Gastrocnemius medialis (tissue), 4 donors: ENCODE data around the gene ZDHHC14. TPM values are rescaled to one million over a fixed set of nuclear protein-coding genes. Genes with fewer than 3 reads are reported as not detected.

Source experiments
- ATAC-seq, 2 donors: fragments of 150-250 bp; one replicate each; pipeline ENCODE4 v1.9.1; 2016
- DNase-seq, 2 donors: peaks; one replicate each; pipeline ENCODE4 v3.0.0-alpha.2; 2019
- H3K27ac ChIP-seq, 4 donors: fragments of 200-600 bp; sonication (generic); 1 replicate in 1 of 4; 2 replicates in 3 of 4; pipeline ENCODE4 v1.5.1; 2016 to 2018; ENCODE audit warnings: mild to moderate bottlenecking in 2 of 4, moderate library complexity in 1 of 4
- H3K27me3 ChIP-seq, 3 donors: fragments of 200-600 bp; sonication (generic) in 2 of 3; 1 replicate in 1 of 3; 2 replicates in 2 of 3; pipeline versions ENCODE4 v1.5.1 to v1.6.0; 2016 to 2019; ENCODE audit warnings: mild to moderate bottlenecking in 1 of 3, moderate library complexity in 1 of 3
- H3K36me3 ChIP-seq, 2 donors: fragments of 200-600 bp; sonication (generic) in 1 of 2; one replicate each; pipeline ENCODE4 v1.5.1; 2017 to 2018
- H3K4me1 ChIP-seq, 2 donors: fragments of 200-600 bp; sonication (generic) in 1 of 2; one replicate each; pipeline ENCODE4 v1.5.1; 2016 to 2017; ENCODE audit warnings: mild to moderate bottlenecking in 2 of 2
- H3K4me3 ChIP-seq, 4 donors: fragments of 200-600 bp; sonication (generic) in 3 of 4; 1 replicate in 1 of 4; 2 replicates in 3 of 4; pipeline ENCODE4 v1.5.1; 2016 to 2019; ENCODE audit warnings: mild to moderate bottlenecking in 2 of 4
- H3K9me3 ChIP-seq, 3 donors: fragments of 200-600 bp; sonication (generic) in 2 of 3; 1 replicate in 1 of 3; 2 replicates in 2 of 3; pipeline ENCODE4 v1.5.1; 2016 to 2019
- CTCF ChIP-seq, 5 experiments: fragments of 450-650 bp in 3 of 5; fragments of 200-600 bp in 2 of 5; sonication (generic) in 2 of 5; IDR thresholded peaks in 4 of 5; conservative IDR thresholded peaks in 1 of 5; 1 replicate in 4 of 5; 2 replicates in 1 of 5; pipeline ENCODE4 v1.5.1; 2016 to 2019; ENCODE audit warnings: antibody characterized with exemption in 5 of 5, mild to moderate bottlenecking in 3 of 5, moderate library complexity in 3 of 5
- POLR2A ChIP-seq, 2 donors: fragments of 450-650 bp; IDR thresholded peaks; one replicate each; pipeline ENCODE4 v1.6.1; 2017; ENCODE audit warnings: antibody characterized with exemption in 2 of 2, mild to moderate bottlenecking in 2 of 2, moderate library complexity in 2 of 2
- in situ Hi-C, 4 donors: fragments of 200-750 bp; cut with MboI; loops; one replicate each; pipeline versions ENCODE4 v1.15.0 to v1.8.0; 2017; ENCODE audit warnings: low sequenced_read_pairs in 4 of 4
- intact Hi-C: fragments of 100-400 bp; cut with DNase I; formaldehyde crosslinking; loops from one replicate; pipeline ENCODE4 v1.15.1; 2023; ENCODE audit warnings: low total_unique reads
- total RNA-seq, 4 donors: library from RNA; depleted of rRNA; stranded (reverse); fragments of >200 nt; gene quantifications; one replicate each; pipeline versions ENCODE4 v1.1.0 to v1.2.3, GENCODE V29; 2016

The ZDHHC14 gene
- total RNA-seq, 4 donors from 2014 or later: 3.7 to 7.7 (median 5.9) TPM

GRCh38 chr6:157608221-157609075, 227.5 kb downstream of the ZDHHC14 start:
- TF ChIP-seq POLR2A (IDR thresholded peaks at IDR 0.05): no peak
- no peak for TF ChIP-seq CTCF (IDR thresholded peaks at IDR 0.05 in 4 of 5, conservative IDR thresholded peaks at IDR 0.05 in 1 of 5)
- in situ Hi-C loops (no loop called here), intact Hi-C loops (no loop called here)
- no peak overlapping the region for H3K27ac ChIP-seq
- no peaks in the 10 kb centered on the region for H3K9me3 ChIP-seq
- H3K27me3 ChIP-seq: no peaks in the 10 kb centered on the region
- no peaks in the 10 kb centered on the region for H3K4me1 ChIP-seq
- ATAC-seq (no peak), DNase-seq (no peak)
- H3K4me3 ChIP-seq: no peak overlapping the region
- no peaks in the 10 kb centered on the region for H3K36me3 ChIP-seq

- in situ Hi-C loops: no loop called here
- Histone ChIP-seq H3K9me3 (no peaks in the 10 kb centered on the region), H3K27ac (no peak overlapping the region), H3K36me3 (no peaks in the 10 kb centered on the region), H3K4me3 (no peak overlapping the region), H3K27me3 (no peaks in the 10 kb centered on the region), H3K4me1 (no peaks in the 10 kb centered on the region)
- intact Hi-C loops: no loop called here
- TF ChIP-seq POLR2A (IDR thresholded peaks at IDR 0.05) (no peak), CTCF (IDR thresholded peaks at IDR 0.05 in 4 of 5, conservative IDR thresholded peaks at IDR 0.05 in 1 of 5) (no peak)
- DNase-seq (no peak), ATAC-seq (no peak)
These were observed 228.1 kb downstream of the ZDHHC14 start for GRCh38 chr6:157609117-157609516.

DNA sequence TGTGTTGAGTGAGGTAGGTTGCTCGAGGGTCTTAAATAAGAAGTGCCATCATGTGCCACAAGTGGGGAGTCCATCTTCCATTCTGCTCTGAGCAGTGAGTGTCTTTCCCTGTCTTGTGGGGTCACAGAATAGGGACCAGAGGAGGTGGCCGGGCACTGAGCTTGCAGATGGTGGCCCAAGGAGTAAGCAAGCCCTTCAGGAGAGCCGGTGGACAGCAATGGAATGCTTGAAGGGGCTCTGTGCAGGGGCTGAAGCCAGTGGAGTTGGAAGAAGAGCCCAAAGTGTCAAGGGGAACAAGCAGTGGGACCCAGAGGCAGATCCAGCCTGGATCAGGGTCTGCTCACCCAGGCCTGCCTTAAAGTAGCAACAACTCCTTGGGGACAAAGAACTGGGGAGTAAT, 228.6 kb downstream of the ZDHHC14 start:
- Histone ChIP-seq H3K27ac (no peak overlapping the region), H3K9me3 (no peaks in the 10 kb centered on the region), H3K4me1 (no peaks in the 10 kb centered on the region), H3K4me3 (no peak overlapping the region), H3K27me3 (no peaks in the 10 kb centered on the region), H3K36me3 (no peaks in the 10 kb centered on the region)
- ATAC-seq (no peak), DNase-seq (no peak)
- no peak for TF ChIP-seq CTCF (IDR thresholded peaks at IDR 0.05 in 4 of 5, conservative IDR thresholded peaks at IDR 0.05 in 1 of 5)
- no peak for TF ChIP-seq POLR2A (IDR thresholded peaks at IDR 0.05)
- in situ Hi-C loops: no loop called here
- intact Hi-C loops: no loop called here

DNA sequence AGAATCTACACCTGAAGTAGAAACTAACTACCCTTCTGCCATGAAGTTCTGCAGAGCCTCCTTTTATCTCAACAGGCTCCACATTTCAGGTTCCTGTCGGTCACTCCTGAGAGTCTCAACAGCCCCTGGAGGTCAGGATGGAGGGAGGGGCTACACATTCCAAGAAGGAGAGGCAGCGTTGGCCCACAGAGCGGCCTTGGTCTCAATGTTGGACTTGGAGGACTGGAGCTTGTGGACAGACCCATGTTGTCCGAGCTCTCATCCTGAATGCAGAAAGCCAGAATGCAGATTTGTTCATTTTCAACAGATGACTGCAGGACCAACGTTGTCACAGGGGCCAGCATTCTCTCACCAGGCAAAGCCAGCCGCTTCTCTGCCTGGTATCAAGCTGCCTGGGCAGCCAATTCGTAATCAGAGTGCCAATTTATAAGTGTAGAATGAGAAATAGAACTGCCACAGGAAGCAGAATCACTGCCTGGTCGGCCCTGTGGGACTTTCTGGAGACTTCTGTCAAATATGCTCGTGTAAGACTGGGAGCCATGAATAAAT, 229.5 kb downstream of the ZDHHC14 start:
- Histone ChIP-seq H3K27me3 (no peaks in the 10 kb centered on the region), H3K4me1 (no peaks in the 10 kb centered on the region), H3K27ac (no peak overlapping the region), H3K9me3 (no peaks in the 10 kb centered on the region), H3K36me3 (no peaks in the 10 kb centered on the region), H3K4me3 (no peak overlapping the region)
- ATAC-seq (no peak), DNase-seq (no peak)
- TF ChIP-seq CTCF (IDR thresholded peaks at IDR 0.05 in 4 of 5, conservative IDR thresholded peaks at IDR 0.05 in 1 of 5): no peak
- TF ChIP-seq POLR2A (IDR thresholded peaks at IDR 0.05): no peak
- intact Hi-C loops (no loop called here), in situ Hi-C loops (no loop called here)
